ENCODE measurements around the gene JAG1.

DNA sequence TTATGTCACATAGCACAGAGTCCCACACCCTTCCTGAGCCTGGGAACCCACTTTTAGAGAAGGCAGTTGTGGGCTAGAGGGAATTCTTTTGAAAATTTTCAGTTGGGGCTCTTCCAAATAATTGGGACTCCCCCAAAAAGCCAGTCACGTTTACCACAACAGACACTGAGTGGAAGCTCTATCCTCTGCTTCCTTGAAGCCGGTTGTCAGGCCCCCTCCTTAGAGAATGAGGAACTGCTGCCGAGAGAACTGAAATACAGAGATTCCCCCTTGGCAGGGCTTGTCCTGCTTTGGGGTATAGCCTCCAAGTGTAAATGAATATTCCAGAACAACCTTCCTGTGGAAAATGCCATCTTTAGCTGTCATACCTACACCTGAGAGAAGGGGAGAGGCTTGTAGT is 2.7 kb upstream of the JAG1 start:
- TF ChIP-seq, protein P1, sequence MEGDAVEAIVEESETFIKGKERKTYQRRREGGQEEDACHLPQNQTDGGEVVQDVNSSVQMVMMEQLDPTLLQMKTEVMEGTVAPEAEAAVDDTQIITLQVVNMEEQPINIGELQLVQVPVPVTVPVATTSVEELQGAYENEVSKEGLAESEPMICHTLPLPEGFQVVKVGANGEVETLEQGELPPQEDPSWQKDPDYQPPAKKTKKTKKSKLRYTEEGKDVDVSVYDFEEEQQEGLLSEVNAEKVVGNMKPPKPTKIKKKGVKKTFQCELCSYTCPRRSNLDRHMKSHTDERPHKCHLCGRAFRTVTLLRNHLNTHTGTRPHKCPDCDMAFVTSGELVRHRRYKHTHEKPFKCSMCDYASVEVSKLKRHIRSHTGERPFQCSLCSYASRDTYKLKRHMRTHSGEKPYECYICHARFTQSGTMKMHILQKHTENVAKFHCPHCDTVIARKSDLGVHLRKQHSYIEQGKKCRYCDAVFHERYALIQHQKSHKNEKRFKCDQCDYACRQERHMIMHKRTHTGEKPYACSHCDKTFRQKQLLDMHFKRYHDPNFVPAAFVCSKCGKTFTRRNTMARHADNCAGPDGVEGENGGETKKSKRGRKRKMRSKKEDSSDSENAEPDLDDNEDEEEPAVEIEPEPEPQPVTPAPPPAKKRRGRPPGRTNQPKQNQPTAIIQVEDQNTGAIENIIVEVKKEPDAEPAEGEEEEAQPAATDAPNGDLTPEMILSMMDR (conservative IDR thresholded peaks at IDR 0.05; ENCODE audit: low read length), result no peak
- TF ChIP-seq EZH2phosphoT487 (IDR thresholded peaks at IDR 0.05; ENCODE audit: borderline replicate concordance, low read depth, low read length), result no peak

Data from OCI-LY7 (cell line).